Tibial nerve (tissue), 4 donors: Measurements from ENCODE around the gene LHFPL3.

Experiments
- CTCF ChIP-seq, 5 experiments: fragments of 200-600 bp in 3 of 5; fragments of 450-650 bp in 2 of 5; sonication (generic) in 3 of 5; IDR thresholded peaks; one replicate each; pipeline ENCODE4 v1.5.1; 2016 to 2019; ENCODE audit warnings: antibody characterized with exemption in 5 of 5, mild to moderate bottlenecking in 3 of 5, moderate library complexity in 2 of 5
- EP300 ChIP-seq, 2 donors: sonication (generic); formaldehyde crosslinking; IDR thresholded peaks; one replicate each; pipeline ENCODE4 v1.6.1; 2017; ENCODE audit warnings: antibody characterized with exemption in 2 of 2, mild to moderate bottlenecking in 1 of 2
- POLR2A ChIP-seq, 2 donors: fragments of 450-650 bp; IDR thresholded peaks; one replicate each; pipeline ENCODE4 v1.6.1; 2017; ENCODE audit warnings: antibody characterized with exemption in 2 of 2, mild to moderate bottlenecking in 2 of 2, moderate library complexity in 2 of 2

- TF ChIP-seq EP300 (IDR thresholded peaks at IDR 0.05) (peak in 1 of 2 donors; percentile 18), CTCF (IDR thresholded peaks at IDR 0.05) (no peak), POLR2A (IDR thresholded peaks at IDR 0.05) (no peak)
Measured at GRCh38 chr7:104951546-104951945, 623.1 kb downstream of the LHFPL3 start.
